Fibroblast of pulmonary artery (primary cell): ENCODE data around the gene FUT6.

Source experiments
- DNase-seq: peaks from one replicate; pipeline ENCODE4 v3.0.0-alpha.2; 2010; ENCODE audit warnings: low read depth
- H3K4me3 ChIP-seq: replicated peaks from 2 replicates; pipeline ENCODE4 v1.5.1; 2011; ENCODE audit warnings: low read depth, mild to moderate bottlenecking, control low read depth, low read length, moderate library complexity
- CTCF ChIP-seq: IDR thresholded peaks from 2 replicates; pipeline ENCODE4 v1.5.1; 2011; ENCODE audit warnings: mild to moderate bottlenecking, control low read depth, low read length, inconsistent platforms; ENCODE audit errors: missing control alignments

The FUT6 gene

GRCh38 chr19:5790559-5791520 lies 48.7 kb downstream of the FUT6 start, which contains the start of gene DUS3L:
Gene DUS3L (minus strand): TSS chr19:5791163. CDS start chr19:5791141, 22 bp downstream.
- H3K4me3 ChIP-seq = peak within 1 kb of the TSS; percentile 98
- DNase-seq = peak; percentile 99
- no peak for TF ChIP-seq CTCF

DNA sequence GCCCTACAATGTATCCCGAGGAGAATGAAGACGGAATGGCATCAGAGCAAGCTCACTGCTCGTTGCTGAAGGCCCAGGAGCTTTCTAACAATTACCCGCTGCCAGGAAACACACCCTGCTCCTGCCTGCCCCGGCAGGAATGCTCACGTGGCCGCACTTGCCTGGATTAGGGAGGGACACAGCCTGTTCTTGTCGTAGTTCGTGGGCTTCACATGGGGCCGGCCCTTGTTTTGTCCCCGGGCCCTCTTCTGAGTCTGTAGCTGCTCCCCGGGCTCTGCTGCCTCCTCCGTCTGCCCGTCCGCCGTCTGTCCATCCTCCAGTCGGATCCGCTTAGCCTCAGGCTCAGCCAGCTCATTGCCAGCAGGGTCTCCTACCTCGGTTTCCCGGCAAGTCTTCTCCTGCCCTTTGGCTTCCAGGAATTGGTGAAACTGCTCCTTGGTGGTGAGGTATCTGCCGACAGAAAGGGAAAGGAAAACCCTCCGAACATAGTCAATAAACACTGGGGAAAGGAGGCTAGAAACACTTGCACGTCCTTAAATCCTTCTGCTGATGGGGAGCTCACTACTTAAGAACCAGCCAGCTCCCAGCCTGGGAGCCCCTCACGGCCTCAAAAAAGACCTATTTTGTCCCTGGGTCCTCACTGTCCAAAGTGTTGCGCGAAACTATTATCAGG lies 49.5 kb downstream of the FUT6 start:
- peak overlapping the region; percentile 98 for H3K4me3 ChIP-seq
- DNase-seq = no peak
- TF ChIP-seq CTCF = no peak

- no peak overlapping the region for H3K4me3 ChIP-seq
- no peak for DNase-seq
- no peak for TF ChIP-seq CTCF
Measured at GRCh38 chr19:5789351-5789761, 50.1 kb downstream of the FUT6 start.

GRCh38 chr19:5788422-5788821 lies 51.1 kb downstream of the FUT6 start:
- DNase-seq = no peak
- H3K4me3 ChIP-seq = no peak overlapping the region
- TF ChIP-seq CTCF = no peak

DNA sequence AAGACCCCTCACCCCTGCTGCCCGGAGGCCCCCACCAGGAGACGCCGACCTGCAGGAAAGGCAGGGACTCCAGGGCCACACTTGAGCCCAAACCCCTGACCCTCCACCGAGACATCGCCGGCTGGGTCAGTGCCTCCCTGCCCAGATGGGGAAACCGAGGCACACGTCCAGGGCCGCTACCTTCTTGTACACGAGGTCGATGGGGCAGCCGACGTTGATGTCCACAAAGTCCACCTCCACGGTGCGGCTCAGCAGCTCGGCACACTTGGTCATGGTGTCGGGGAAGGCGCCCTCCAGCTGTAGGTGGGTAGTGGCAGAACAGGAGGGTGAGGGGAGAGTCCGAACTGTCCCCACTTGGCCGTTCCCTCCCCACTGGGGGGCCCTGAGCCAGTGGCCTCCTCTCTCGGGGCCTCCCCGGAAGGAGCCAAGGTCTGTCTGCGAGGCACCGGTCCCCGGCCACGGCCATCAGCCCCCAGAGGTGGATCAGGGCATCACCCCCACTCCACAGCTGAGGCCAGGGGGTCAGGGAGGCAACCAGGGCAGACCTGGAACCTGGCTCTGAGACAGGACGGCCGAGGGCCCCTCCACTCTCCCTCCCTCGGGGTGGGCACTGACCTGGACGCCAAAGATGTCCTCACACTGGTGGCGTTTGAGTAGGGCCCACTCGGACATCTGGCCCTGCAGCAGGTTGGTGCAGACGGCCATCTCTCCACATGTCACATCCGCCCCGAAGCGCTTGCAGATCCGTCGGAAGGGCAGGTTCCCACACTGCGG lies 51.9 kb downstream of the FUT6 start:
- H3K4me3 ChIP-seq = no peak overlapping the region
- no peak for TF ChIP-seq CTCF
- no peak for DNase-seq

- no peak for TF ChIP-seq CTCF
- no peak for DNase-seq
- H3K4me3 ChIP-seq = no peak overlapping the region
Measured at GRCh38 chr19:5786593-5787408, 52.7 kb downstream of the FUT6 start.
